ENCODE data around the gene IL10RB. TPM values are rescaled to one million over a fixed set of nuclear protein-coding genes. Genes with fewer than 3 reads are reported as not detected.

Gene IL10RB
- total and polyA plus RNA-seq, 2 of the 13 experiments (the other 11 are each of a cell fraction or from before 2014, with no cell fraction given), result 17.4 to 18.2 TPM

- no TSS peak for BruUV-seq (replicated peaks)
- no peak for DNase-seq (ENCODE audit: low spot score)
- Histone ChIP-seq H3K9me3 (ENCODE audit: low read length) (no peaks in the 10 kb centered on the region), H3K27me3 (ENCODE audit: control insufficient read depth in 1 of 2, insufficient read depth in 2 of 2, low read length in 2 of 2) (no peaks in the 10 kb centered on the region), H3K4me2 (ENCODE audit: low read depth, low read length) (no peak overlapping the region), H3K4me3 (replicated peaks in 1 of 3; ENCODE audit: insufficient read depth in 1 of 3, low read depth in 2 of 3, low read length in 3 of 3) (no peak overlapping the region), H3K27ac (ENCODE audit: extremely low read length, insufficient read depth, low read length) (no peak overlapping the region), H2AFZ (ENCODE audit: low read length) (no peak overlapping the region), H3K4me1 (ENCODE audit: insufficient read depth, low read length) (no peaks in the 10 kb centered on the region), H3K9ac (ENCODE audit: insufficient read depth, low read depth, low read length) (no peak overlapping the region), H4K20me1 (ENCODE audit: insufficient read depth, low read length) (no peaks in the 10 kb centered on the region), H3K36me3 (replicated peaks in 1 of 2; ENCODE audit: control insufficient read depth in 1 of 2, insufficient read depth in 2 of 2, low read length in 2 of 2) (peaks cover 8 to 29% of the 10 kb centered on the region in 2 experiments), H3K79me2 (ENCODE audit: insufficient read depth, low read length) (no peaks in the 10 kb centered on the region)
- WGBS (ENCODE audit: low lambda C conversion rate), result 94% methylated on average over 2 of the region's 2 CpGs
- in situ Hi-C loops (cut with HindIII; ENCODE audit: extremely low pct_ligation_motif_present, low pct_unique_long_range_greater_than_20kb), result no loop called here
- intact Hi-C loops (cut with micrococcal nuclease; ENCODE audit: unreplicated experiment), result no loop called here
- ChIA-PET CTCF (ENCODE audit: low intra/inter-chr PET ratio, low total read pairs) (no interaction called here), POLR2A (no interaction called here)
- TF ChIP-seq SP1 (IDR thresholded peaks at IDR 0.05) (no peak), SP1 (CRISPR knock-in tag; IDR thresholded peaks at IDR 0.05) (no peak), FLYWCH1 (CRISPR knock-in tag; IDR thresholded peaks at IDR 0.05) (no peak), ZNF326 (CRISPR knock-in tag; IDR thresholded peaks at IDR 0.05; ENCODE audit: borderline replicate concordance) (no peak), TFAP4 (IDR thresholded peaks at IDR 0.05; ENCODE audit: borderline replicate concordance, low read depth) (no peak), ATF7-NPFF (CRISPR knock-in tag; IDR thresholded peaks at IDR 0.05; ENCODE audit: low read depth) (no peak), FUBP1 (CRISPR knock-in tag; IDR thresholded peaks at IDR 0.05; ENCODE audit: borderline replicate concordance) (no peak), TRAFD1 (CRISPR knock-in tag; IDR thresholded peaks at IDR 0.05; ENCODE audit: borderline replicate concordance) (no peak)
- ATAC-seq, result no peak
- no peak for FAIRE-seq
Observed at GRCh38 chr21:33278721-33279120, 12.6 kb downstream of the IL10RB start.
